MV-4-11 (cell line): Measurements from ENCODE around the gene CHRNB1.

Experiments
- DNase-seq: peaks from one replicate; lab custom pipeline; 2025; lab: John Stamatoyannopoulos, UW

Gene CHRNB1

GRCh38 chr17:7484919-7485377 lies 40.1 kb downstream of the CHRNB1 start:
- no peak for DNase-seq

- no peak for DNase-seq
Observed at GRCh38 chr17:7486181-7486580, 41.3 kb downstream of the CHRNB1 start.

GRCh38 chr17:7490144-7490543 lies 45.3 kb downstream of the CHRNB1 start:
- no peak for DNase-seq

- no peak for DNase-seq
Observed at GRCh38 chr17:7491583-7491982, 46.7 kb downstream of the CHRNB1 start.

- DNase-seq = no peak
Observed at GRCh38 chr17:7493941-7494340, 49.1 kb downstream of the CHRNB1 start.

DNA sequence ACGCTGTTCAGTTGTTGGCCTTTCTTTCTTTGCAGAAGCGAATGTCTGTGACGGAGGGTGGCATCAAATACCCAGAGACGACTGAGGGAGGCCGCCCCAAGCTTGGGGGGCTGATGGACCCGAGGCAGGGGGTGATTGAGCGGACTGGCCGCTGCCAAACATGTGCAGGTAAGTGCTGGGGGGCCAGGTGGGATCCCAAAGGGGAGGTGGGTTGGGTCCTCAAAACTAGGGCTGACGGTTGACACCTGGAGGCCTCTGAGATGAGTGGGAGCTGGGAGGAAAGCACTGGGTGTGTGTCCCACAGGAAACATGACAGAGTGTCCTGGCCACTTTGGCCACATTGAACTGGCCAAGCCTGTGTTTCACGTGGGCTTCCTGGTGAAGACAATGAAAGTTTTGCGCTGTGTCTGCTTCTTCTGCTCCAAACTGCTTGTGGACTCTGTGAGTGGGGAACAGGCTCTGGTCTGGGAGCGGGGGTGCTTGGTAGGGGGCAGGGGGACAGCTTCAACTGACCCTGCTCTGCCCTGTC lies 51.1 kb downstream of the CHRNB1 start:
- no peak for DNase-seq

DNA sequence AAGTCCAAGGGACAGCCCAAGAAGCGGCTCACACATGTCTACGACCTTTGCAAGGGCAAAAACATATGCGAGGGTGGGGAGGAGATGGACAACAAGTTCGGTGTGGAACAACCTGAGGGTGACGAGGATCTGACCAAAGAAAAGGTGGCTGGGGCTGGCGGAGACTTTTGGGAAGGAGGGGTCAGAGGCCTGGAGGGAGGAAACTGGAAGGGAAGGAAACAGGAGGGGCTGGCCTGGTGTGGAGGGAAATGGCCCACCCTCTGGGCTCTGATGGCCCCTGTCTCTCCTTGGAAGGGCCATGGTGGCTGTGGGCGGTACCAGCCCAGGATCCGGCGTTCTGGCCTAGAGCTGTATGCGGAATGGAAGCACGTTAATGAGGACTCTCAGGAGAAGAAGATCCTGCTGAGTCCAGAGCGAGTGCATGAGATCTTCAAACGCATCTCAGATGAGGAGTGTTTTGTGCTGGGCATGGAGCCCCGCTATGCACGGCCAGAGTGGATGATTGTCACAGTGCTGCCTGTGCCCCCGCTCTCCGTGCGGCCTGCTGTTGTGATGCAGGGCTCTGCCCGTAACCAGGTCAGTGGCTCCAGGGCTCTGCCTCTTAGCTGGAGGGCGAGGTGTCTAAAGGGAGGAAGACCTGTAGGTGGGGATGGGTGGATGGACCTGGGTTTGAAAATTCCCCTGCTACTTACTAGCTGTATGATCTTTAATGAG lies 51.8 kb downstream of the CHRNB1 start:
- no peak for DNase-seq

DNA sequence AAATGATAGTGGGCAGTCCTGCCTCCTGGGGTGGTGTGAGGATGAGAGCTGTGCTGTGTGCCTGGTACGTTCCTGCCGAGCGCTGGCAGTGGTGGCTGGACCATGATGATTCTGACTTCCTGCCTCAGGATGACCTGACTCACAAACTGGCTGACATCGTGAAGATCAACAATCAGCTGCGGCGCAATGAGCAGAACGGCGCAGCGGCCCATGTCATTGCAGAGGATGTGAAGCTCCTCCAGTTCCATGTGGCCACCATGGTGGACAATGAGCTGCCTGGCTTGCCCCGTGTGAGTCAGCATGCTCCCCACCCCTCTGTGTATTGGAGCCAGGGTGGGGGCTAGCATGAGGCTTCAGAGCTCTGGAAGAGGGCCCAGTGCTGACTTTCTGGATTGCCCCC lies 52.4 kb downstream of the CHRNB1 start:
- no peak for DNase-seq

DNA sequence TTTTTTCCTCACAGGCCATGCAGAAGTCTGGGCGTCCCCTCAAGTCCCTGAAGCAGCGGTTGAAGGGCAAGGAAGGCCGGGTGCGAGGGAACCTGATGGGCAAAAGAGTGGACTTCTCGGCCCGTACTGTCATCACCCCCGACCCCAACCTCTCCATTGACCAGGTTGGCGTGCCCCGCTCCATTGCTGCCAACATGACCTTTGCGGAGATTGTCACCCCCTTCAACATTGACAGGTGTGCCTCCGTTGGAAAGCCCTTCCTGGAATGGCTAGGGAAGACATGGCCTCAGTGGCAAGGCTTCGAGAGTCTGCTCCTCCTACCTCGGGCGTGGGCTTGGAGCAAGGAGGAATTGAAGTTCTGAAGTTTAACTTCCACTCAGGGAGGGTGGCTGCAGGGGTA lies 52.8 kb downstream of the CHRNB1 start:
- no peak for DNase-seq

DNA sequence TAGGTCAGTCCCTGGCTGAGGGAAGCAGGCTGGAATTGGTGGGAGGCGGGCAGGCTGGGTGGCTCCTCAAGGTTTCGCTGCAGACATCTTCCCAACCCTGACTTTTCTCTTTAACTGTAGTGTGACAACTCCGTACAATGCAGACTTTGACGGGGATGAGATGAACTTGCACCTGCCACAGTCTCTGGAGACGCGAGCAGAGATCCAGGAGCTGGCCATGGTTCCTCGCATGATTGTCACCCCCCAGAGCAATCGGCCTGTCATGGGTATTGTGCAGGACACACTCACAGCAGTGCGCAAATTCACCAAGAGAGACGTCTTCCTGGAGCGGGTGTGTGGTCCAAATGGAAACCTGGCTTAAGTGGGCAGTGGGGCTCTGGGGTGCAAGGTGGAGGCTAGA lies 54.3 kb downstream of the CHRNB1 start:
- no peak for DNase-seq

- no peak for DNase-seq
Observed at GRCh38 chr17:7501729-7502128, 56.9 kb downstream of the CHRNB1 start.

DNA sequence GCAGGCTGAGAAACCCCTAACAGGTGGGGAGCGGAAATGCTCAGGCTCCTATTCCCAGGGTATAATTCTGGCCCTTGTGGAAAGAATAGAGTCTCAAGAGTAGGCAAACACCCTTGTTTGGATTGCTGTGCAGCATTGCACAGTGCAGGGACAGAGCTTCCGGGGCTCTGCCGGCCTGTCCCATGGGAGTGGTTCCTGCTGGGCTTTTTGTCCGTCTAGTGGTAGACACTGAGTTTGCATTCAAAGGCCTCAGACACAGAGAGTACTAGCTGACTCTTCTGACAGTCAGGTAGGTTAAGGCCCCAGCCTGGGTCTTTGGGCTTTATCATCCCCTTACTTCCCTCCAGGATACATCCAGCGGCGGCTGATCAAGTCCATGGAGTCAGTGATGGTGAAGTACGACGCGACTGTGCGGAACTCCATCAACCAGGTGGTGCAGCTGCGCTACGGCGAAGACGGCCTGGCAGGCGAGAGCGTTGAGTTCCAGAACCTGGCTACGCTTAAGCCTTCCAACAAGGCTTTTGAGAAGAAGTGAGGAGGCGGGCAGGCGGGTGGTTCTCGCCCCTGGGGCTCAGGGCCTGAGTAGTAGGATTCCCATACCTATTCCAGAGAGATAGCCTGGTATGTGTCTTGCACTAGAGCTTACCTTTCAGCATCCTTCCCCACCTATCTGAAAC lies 57.4 kb downstream of the CHRNB1 start:
- DNase-seq = no peak

DNA sequence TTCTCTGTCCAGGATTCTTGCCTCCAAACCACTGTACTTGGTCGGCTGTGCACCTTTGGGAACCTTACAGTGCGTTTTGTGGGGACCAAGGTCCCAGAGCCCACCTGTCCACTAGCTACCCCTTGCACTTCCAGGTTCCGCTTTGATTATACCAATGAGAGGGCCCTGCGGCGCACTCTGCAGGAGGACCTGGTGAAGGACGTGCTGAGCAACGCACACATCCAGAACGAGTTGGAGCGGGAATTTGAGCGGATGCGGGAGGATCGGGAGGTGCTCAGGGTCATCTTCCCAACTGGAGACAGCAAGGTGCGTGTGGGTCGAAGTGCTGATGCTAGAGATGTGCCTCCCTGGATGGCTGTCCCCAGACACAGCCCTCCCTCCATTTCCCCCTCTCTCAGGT lies 58.1 kb downstream of the CHRNB1 start:
- no peak for DNase-seq

DNA sequence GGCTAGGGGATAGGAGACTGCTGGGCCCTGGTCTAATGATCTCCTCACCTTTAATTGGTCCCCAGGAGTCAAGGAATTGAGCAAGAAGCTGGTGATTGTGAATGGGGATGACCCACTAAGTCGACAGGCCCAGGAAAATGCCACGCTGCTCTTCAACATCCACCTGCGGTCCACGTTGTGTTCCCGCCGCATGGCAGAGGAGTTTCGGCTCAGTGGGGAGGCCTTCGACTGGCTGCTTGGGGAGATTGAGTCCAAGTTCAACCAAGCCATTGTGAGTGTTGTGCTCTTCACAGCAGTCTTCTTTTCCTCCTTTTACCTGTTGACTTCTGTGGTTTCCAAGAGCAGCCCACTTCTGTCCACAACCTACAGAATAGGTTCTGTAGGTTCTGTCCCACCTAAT lies 58.7 kb downstream of the CHRNB1 start:
- no peak for DNase-seq
